RCC 7860 (cell line): ENCODE data around the gene CNTNAP2.

ENCODE experiments used
- DNase-seq: peaks from one replicate; pipeline ENCODE4 v3.0.0-alpha.2; 2015; ENCODE audit warnings: low spot score
- FAIRE-seq: peaks from 2 replicates; lab custom pipeline; 2012; peaks lifted over from hg19 to GRCh38; lab: Jason Lieb, UNC

The CNTNAP2 gene

DNA sequence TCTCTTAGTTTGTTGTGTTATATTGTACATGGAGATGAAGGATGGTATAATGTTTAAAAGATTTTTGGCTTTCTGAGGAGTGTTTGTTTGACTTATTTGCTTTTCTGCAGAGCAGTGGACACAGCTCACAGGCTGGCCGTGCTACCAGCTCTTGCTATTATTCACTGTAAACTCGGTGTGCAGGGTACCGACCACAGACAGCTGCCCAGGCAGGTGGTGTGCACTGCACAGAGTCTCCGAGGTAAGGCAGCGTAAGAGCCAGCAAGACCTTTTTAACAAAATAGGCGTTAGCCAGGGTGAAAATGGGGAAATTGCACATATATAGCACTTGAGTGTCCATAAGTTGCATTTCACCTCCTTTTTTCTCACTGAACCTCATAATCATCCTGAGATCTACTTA lies 438.0 kb downstream of the CNTNAP2 start:
- no peak for DNase-seq
- no peak for FAIRE-seq

DNA sequence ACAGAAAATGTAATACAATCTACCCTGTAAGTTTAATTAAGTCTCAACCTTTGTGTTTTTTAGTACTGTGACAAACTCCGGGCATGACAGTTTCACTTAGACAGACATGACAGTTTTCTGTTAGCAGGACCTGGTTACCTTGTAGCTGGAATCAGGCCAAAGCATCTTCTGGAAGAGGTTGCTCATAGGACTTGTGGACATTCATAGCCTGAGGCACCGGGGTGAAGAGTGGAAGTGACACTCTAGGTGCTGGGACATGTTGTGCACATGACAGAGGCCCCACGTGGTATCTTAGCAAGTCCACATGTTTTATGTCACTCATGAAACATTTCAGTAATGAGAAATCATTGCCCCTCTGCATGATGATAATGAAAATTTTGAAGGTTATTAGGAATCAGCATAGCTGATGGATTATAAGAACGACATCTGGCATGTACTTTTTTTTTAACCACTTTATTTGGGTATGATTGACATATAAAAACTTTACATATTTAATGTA lies 441.4 kb downstream of the CNTNAP2 start:
- FAIRE-seq (no peak), DNase-seq (no peak)

DNA sequence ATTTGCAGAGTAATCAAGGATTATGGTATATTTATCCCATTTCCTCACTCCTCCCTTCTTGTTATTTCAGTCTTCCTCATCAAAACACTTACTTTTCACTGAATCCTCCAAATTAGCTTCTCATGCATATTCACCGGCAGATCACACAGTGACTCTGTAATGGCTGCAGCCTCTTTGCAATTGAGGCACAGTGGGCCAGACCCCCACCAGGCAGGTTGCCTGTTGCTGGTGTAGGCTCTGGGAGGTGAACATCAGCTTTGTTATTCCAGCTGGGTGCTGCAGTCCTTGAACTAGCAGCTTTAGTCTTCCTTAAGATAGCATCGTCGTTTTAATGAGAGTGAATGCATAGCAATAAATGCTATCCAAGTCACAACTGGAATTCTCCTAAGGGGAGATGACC lies 449.3 kb downstream of the CNTNAP2 start:
- FAIRE-seq = no peak
- DNase-seq = no peak

DNA sequence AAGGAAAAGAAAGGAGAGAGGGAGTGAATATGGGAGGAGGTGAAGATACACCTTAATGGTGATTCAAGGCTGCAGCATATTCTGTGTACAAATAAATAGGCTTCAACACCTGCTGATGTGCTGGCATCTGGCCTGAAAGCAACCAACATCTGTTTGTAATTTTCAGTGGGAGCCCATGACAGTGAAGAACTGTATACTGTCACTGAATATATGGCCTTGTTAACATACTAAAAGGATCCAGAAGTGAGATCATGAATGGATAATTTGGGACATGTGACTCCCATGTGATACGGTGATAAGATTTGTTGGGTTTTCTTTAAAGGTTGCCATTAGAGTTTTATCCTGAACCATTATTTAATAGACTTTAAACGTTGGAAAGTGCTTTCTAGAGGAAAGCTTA lies 459.3 kb downstream of the CNTNAP2 start:
- DNase-seq = no peak
- FAIRE-seq = no peak

DNA sequence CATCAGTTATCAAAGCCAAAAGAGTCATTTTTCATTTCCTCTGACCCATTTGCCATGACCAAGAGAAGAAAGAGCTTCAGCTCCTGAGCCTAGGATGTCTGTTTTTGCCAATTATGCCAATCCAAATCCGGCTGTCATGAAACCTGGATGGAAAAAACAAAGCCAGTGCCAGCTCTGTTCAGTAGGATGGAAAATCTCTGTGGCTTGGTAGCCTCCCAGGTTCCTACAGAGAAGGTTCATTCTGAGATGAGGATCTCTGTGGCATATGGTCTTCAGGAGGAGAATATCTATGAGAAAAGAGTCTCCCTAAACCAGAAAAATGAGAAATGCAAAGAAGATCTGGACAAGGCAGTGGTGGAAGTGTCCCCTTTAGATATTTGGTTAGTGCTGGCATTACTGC lies 475.4 kb downstream of the CNTNAP2 start:
- no peak for FAIRE-seq
- no peak for DNase-seq

DNA sequence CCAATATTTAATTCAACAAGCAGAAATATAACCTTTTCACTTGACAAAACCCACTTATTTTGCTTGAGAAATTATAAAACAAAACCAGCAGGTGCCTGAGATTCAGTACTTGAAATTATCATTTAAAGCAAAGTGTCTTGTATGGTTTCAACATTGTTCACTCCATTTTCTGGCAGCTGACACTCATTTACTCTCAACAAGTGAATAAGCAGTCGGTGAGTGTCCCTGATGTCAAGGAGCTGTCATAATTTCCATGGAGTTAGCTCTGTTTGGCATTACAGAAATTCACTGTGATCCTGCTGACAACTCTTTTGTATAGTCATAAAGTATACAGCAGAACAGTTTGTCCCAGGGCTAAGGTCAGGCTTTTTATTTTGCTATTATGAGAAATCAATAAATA lies 490.0 kb downstream of the CNTNAP2 start:
- FAIRE-seq (no peak), DNase-seq (no peak)

DNA sequence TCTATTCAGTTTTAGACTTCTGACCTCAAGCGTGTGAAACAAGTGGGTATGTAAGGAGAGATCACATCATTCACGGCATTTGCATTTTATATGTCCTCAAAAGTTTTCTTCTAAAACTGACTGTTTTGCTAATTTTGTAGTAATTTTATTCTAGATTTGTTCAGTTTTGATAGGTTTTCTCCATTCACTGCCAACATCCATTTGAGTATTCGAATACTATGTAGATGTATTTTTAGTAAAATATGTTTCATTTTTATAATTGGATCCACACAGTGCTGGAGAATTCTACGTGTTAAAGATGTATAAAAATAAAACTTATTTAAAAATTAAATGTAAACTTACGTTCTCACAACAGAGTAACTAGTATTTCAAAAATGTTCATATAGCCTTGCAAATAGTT lies 503.0 kb downstream of the CNTNAP2 start:
- FAIRE-seq = no peak
- DNase-seq = no peak

DNA sequence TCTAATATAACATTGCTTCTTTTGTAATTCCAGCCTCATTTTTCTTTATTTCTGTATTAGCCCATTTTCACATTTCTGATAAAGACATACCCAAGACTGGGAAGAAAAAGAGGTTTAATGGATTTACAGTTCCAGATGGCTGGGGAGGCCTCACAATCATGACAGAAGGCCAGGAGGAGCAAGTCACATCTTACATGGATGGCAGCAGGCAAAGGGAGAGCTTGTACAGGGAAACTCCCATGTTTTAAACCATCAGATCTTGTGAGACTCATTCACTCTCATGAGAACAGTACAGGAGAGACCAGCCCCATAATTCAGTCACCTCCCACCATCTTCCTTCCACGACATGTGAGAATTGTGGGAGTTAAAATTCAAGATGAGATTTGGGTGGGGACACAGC lies 510.3 kb downstream of the CNTNAP2 start:
- FAIRE-seq = no peak

DNA sequence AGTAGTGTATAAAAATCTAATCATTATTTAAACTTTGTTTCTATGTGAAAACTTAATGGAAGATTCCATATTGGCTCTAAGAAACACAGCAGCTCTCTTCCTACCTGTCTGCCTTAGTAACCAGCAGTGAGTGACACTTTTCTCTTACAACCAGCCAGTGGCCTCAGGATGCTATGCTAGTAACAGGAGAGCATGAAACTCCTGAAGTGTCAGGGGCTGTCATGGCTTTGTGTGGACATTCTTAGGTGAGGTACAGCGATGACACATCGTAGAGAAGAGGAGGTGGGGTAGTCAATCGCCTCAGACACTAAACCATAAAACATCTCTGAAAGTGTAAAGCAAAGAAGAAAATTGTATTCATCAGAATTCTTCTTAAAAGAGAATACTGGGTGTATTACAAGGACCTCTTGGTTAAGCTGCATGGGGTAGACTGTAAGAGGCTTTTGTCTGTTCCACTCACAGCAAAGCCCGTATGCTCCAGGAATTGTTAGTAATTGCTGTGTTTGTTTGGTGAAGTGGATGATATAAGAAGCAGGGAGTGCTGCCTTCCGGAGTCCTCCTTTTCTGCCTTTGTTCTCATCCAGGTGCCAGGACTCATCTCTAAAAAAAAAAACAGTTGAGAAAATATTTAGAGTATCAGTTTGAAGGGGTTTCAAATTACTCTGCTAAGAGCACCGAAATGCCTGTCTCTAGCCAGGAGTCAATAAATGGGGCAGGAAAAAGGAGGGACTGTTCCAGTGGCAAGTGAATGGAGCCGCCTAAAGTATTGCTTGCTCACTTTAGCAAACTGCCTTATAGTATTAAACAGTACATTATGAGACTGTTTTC lies 518.8 kb downstream of the CNTNAP2 start:
- DNase-seq (no peak), FAIRE-seq (no peak)

More for the DNA sequence above, 510.3 kb downstream of the CNTNAP2 start:
- no peak for DNase-seq

DNA sequence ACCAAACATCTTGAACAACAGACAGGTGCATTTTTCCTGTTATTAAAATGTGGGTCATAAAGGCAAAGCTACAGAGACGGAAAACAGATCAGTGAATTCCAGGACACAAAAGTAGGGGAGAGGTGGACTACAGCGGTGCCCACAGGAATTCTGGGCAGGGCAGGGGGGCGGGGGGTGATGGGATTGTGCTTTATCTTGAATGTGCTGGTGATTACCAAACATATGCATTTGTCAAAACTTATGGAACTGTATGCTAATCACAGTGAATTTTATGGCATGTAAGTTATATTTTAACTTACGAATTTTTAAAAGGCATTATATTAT lies 519.4 kb downstream of the CNTNAP2 start:
- DNase-seq (no peak), FAIRE-seq (no peak)

DNA sequence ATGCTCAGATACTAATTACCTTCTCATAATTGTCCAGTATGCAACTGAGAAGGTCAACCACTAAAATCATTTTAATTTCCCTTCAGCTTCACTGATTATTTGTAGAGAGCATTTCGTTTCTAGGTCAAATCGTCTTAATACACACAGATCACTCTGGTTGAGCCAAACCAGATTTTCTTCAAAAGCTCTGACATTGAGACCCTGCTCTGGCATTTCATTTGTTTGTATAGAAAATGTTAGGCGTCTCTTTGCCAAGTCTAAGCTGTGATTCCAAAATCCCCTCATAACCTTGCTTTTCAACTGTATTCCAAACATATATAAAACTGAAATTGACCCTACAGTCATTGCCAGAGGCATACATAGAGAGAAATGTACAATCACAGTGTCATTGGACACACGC lies 520.0 kb downstream of the CNTNAP2 start:
- DNase-seq (no peak), FAIRE-seq (no peak)

DNA sequence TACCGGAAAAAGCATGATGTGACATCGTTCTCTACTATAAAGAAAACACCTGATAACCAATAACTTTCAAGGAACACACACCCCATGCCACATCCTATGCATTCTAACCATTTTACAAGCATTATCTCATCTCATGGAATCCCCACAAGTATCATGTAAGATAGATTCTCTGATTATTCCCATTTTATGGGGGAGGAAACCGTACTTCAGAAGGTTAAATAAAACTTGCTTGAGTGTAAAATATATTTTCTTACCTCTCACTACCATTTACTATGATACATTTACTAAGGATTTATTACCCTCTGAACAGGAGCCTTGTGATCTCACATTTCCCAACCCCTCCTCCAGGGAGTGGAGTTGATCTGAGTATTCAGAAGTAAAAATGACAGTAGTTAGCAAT lies 522.7 kb downstream of the CNTNAP2 start:
- FAIRE-seq (no peak), DNase-seq (no peak)

DNA sequence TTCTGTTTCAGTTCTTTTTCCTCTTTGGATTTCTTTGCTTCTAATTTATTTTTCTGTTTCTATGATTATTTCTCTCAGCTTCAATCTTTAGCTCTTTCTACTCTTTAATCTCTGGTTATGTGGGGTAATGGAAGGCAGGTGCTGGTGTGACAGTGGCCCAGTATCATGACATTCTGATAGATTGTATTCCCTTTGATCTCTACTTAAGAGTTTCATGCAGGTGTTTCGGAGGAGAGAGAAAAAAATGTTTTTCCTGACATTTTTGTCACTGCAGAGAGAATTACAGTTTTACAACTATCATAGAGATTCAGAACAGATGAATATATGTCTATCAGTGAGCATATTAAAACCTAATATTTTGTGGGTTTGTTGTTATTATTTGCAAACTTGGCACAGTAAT lies 524.9 kb downstream of the CNTNAP2 start:
- no peak for DNase-seq
- no peak for FAIRE-seq

DNA sequence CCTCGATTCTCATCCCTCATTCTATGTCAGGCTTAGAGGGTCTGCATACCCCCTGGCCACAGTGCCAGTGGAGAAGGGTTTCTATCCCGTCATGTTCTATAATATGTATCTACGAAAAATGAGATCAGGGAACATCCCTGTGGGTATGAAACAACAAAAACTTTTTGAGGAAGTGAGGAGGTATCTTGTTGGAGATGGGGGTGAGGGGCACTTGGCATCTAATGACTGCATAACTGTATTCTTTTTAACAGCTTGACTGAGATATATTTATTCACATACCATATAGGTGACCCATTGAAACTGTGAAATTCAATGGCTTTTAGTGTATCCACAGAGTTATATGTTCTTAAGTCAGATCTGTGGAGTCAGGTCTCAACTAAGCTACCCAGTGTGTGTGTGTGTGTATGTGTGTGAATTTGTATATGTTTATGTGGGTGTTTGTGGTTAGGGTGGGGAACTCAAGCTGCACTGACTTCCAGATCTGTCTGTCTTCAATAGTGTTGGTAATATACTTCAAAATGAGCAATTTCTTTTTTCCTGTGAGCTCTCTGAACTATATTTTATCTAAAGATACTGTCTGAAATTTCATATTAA lies 528.9 kb downstream of the CNTNAP2 start:
- FAIRE-seq = no peak
- no peak for DNase-seq

DNA sequence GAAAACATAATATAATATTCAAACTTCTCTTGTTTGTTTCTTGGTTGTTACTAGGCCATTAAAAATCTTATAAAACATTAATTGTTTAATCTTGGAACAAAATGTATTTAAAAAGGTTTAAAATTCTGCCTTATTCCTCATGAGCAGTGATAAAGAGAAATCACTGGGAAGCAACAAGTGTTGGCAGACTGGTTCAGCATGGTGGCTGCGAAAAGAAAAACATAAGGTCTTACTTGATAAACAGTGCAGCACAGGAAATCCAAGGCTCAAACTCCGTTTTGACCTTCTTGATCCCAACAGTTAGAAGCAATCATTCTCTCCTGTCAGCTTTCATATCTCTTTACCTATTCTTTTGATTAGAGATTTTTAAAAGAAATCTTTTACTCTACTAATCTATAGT lies 530.8 kb downstream of the CNTNAP2 start:
- FAIRE-seq = no peak
- DNase-seq = no peak

DNA sequence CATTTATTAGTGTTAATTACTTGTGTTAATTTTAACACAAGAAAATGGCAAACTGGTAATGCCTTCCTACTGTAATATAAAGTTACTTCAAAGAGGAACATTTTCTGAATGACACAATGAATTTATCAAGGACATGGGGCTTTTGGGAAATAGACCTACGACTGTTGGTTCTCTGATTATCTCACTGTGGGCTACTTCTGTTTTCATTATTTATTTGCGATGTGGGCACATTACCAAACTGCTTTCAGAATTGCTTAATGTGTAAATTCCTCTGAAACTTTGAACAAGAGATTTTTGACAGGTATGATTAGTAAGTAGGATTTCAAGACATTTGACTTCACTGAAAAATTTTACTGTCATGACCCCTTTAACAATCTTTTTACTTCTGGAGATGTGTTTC lies 535.6 kb downstream of the CNTNAP2 start:
- FAIRE-seq = no peak
- no peak for DNase-seq

DNA sequence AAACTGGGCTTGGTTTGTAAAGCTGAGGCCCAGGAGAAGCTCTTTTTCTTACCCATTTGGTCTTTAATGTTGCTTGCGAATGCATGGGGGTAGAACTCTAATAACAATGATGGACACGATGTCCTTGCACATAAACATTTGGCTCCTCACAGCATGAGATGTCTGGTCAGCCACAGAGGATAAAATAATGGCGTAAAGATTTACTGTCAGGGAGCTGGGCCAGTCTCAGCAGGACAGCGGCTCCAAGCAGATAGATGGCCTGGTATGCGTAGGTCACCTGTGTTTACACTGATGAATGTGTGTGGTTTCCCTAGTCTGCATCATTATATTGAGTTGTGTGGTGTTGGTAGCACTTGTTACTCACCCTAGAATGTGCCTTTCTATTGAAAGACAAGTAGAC lies 537.4 kb downstream of the CNTNAP2 start:
- FAIRE-seq (no peak), DNase-seq (no peak)

DNA sequence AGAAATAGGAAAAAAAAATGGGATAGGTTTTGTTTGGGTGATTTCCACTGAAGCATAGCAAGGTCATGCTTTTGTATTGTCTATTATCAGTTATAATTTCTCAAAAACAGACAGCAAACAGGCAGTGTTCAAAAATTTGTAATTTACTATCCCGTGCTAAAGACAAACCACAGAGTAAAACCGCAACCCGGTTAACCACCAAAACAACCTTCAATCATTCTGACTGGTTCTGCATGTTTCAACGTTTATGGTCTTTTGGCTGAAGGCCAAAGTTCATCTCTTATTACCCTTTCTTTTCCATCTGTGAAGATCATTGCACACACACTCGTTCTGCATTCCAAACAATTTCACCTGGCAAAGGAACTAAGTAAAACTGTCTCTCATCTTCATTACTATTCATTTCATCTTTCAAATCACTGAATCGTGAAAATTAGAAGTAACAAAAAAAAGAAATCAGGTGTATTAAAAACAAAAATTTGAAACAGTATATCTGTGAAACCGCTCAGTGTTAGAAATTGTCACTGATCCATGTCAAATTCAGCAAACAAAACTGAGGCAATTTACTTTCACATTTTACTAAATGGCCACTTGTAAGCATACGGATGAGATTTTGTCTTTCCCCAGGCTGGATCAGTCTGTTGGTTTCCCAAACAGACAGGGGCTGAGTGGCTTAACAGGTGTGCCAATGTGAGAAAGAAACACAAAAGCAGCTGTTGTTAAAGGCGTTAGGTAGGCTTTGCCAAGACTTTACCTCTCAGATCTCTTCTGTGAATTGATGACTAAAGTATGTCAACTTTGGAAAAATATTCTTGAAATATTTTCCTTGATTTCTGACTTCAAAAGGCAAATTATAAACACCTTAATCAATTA lies 539.6 kb downstream of the CNTNAP2 start:
- FAIRE-seq (no peak), DNase-seq (no peak)

DNA sequence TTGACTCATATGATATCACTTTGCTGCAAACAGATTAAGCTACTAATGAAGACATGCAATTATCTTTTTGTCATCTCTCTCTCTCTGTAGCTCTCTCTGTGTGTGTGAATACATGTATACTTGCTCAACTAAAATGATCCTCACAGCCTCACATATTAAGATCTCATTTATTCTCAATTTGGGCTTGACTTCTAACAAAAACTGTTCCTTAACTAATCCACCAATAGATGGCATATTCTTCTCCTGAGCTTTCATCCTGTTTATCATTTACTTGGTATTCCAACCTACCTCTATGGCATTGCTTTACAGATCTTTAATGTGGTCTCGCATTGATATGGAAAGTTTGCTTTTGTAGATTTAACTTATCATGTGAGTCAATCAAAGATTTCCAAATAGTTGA lies 540.4 kb downstream of the CNTNAP2 start:
- FAIRE-seq = no peak
- DNase-seq = no peak

DNA sequence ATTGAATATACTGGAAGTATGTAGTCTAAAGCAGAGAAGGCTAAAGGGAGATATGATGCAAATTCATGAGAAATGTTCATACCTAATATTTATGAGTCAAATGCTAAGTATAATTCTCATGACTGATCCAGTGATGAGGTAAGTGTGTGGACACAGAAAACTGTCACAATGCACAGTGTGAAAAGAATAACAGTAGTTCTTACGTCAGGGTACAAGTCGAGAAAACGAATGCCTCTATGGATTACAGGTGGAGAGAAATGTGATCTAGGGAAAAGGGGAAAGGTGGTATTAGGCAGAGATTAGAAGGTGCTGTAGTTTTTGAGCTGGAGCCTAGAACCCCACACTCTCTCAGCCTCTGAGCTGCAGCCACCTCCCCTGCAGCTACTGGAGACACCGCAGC lies 542.0 kb downstream of the CNTNAP2 start:
- DNase-seq (no peak), FAIRE-seq (no peak)

DNA sequence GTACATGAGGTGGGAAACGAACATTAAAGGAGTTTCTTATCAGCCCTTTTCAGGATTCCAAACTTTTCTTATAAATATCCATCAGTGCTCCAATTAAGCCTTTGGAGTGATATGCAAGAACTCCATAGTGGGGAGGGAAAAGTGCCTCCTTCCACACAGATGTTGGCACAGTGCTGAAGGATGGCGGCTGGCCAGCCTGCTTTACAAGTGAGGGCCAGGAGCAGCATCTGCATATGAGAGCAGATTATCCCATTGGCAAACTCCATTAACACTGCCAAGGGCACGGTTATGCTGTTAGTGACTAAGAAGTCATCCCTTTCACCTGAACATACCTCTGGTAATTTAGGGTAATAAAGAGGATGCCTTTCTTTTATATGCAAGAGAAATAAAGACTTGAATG lies 543.1 kb downstream of the CNTNAP2 start:
- DNase-seq (no peak), FAIRE-seq (no peak)

DNA sequence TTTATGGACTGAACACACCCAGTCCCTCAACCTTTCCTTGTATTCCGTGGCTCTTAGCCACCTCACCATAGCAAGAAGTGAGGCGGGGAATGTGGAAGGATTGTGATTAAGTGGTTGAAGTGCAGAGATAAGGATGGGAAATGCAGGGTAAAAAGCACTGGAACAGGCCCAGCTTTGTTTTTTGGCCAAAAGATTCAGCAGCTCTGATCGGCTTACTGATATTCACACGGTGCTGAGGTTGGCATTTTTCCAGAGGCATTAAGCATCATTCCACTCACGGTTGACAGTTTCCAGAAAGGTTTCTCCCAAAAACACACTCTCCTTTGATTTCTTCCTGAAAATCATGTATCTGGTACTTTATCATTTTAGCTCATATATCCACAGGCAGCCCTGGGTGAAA lies 544.2 kb downstream of the CNTNAP2 start:
- DNase-seq = no peak

More for the DNA sequence above, 544.2 kb downstream of the CNTNAP2 start:
- no peak for FAIRE-seq
